ENCODE results near the gene LRCOL1. TPM values are rescaled to one million over a fixed set of nuclear protein-coding genes. Genes with fewer than 3 reads are reported as not detected.

LRCOL1 gene
- polyA plus RNA-seq, 3 donors = not detected

- Histone ChIP-seq H3K79me2 (ENCODE audit: insufficient read depth, low read length) (no peaks in the 10 kb centered on the region), H3K27ac (ENCODE audit: low read depth in 1 of 2, low read length in 2 of 2) (no peak overlapping the region), H4K20me1 (ENCODE audit: insufficient read depth, low read length) (no peaks in the 10 kb centered on the region), H3K4me2 (replicated peaks; ENCODE audit: extremely low read depth, low read length, poor library complexity, severe bottlenecking) (no peak overlapping the region), H3K4me3 (replicated peaks in 1 of 3; ENCODE audit: low read depth in 2 of 3, low read length in 3 of 3) (no peak overlapping the region), H3K36me3 (replicated peaks in 1 of 2; ENCODE audit: control insufficient read depth in 1 of 2, insufficient read depth in 2 of 2, low read length in 2 of 2) (peaks cover 23 to 24% of the 10 kb centered on the region in 2 donors), H2AFZ (ENCODE audit: insufficient read depth, low read depth, low read length, poor library complexity, severe bottlenecking) (no peak overlapping the region), H3K27me3 (ENCODE audit: control insufficient read depth in 2 of 2, insufficient read depth in 2 of 2, low read length in 2 of 2) (peaks cover 4 to 22% of the 10 kb centered on the region in 2 donors), H3K4me1 (ENCODE audit: control insufficient read depth in 1 of 2, insufficient read depth in 2 of 2, low read length in 2 of 2) (no peaks in the 10 kb centered on the region), H3K9ac (ENCODE audit: insufficient read depth, low read length, poor library complexity, severe bottlenecking) (no peak overlapping the region), H3K9me3 (replicated peaks in 1 of 2; ENCODE audit: control insufficient read depth in 1 of 2, insufficient read depth in 1 of 2, low read length in 2 of 2) (peaks cover 0 to 1% of the 10 kb centered on the region in 2 donors)
- intact Hi-C loops (cut with micrococcal nuclease) = no loop called here
- no peaks in the 10 kb centered on the region for H3K4me1 Mint-ChIP-seq
- peaks cover 22 to 34% of the 10 kb centered on the region in 2 donors for H3K36me3 Mint-ChIP-seq
- no peak overlapping the region for H3K4me3 Mint-ChIP-seq
- 85% methylated on average over 20 of the region's 25 CpGs for WGBS (ENCODE audit: insufficient coverage)
- no peak for DNase-seq
- no peak overlapping the region for H3K27ac Mint-ChIP-seq
- no peak for TF ChIP-seq CTCF (IDR thresholded peaks at IDR 0.05)
- H3K27me3 Mint-ChIP-seq (ENCODE audit: low read depth in 3 of 3) = peaks cover 13 to 34% (median 20%) of the 10 kb centered on the region in 3 donors
- peaks cover 0 to 5% (median under 1%) of the 10 kb centered on the region in 7 donors for H3K9me3 Mint-ChIP-seq
Measured at GRCh38 chr12:132623072-132623869, 12.9 kb upstream of the LRCOL1 start.

GRCh38 chr12:132622437-132623071 lies 12.2 kb upstream of the LRCOL1 start:
- DNase-seq = no peak
- Mint-ChIP-seq H3K36me3 (peaks cover 23 to 34% of the 10 kb centered on the region in 2 donors), H3K27ac (peak overlapping the region in 1 of 7 donors; percentile 47), H3K9me3 (peaks cover 6 to 12% (median 7%) of the 10 kb centered on the region in 7 donors), H3K4me3 (no peak overlapping the region), H3K4me1 (peaks cover 2% of the 10 kb centered on the region), H3K27me3 (ENCODE audit: low read depth in 3 of 3) (peaks cover 20 to 41% (median 27%) of the 10 kb centered on the region in 3 donors)
- Histone ChIP-seq H3K9me3 (replicated peaks in 1 of 2; ENCODE audit: control insufficient read depth in 1 of 2, insufficient read depth in 1 of 2, low read length in 2 of 2) (peaks cover 4 to 8% of the 10 kb centered on the region in 2 donors), H3K4me2 (replicated peaks; ENCODE audit: extremely low read depth, low read length, poor library complexity, severe bottlenecking) (no peak overlapping the region), H3K79me2 (ENCODE audit: insufficient read depth, low read length) (no peaks in the 10 kb centered on the region), H3K4me3 (replicated peaks in 1 of 3; ENCODE audit: low read depth in 2 of 3, low read length in 3 of 3) (no peak overlapping the region), H3K4me1 (ENCODE audit: control insufficient read depth in 1 of 2, insufficient read depth in 2 of 2, low read length in 2 of 2) (no peaks in the 10 kb centered on the region), H3K36me3 (replicated peaks in 1 of 2; ENCODE audit: control insufficient read depth in 1 of 2, insufficient read depth in 2 of 2, low read length in 2 of 2) (peaks cover 23 to 24% of the 10 kb centered on the region in 2 donors), H3K9ac (ENCODE audit: insufficient read depth, low read length, poor library complexity, severe bottlenecking) (no peak overlapping the region), H4K20me1 (ENCODE audit: insufficient read depth, low read length) (no peaks in the 10 kb centered on the region), H2AFZ (ENCODE audit: insufficient read depth, low read depth, low read length, poor library complexity, severe bottlenecking) (no peak overlapping the region), H3K27me3 (ENCODE audit: control insufficient read depth in 2 of 2, insufficient read depth in 2 of 2, low read length in 2 of 2) (peaks cover 9 to 29% of the 10 kb centered on the region in 2 donors), H3K27ac (ENCODE audit: low read depth in 1 of 2, low read length in 2 of 2) (no peak overlapping the region)
- TF ChIP-seq CTCF (IDR thresholded peaks at IDR 0.05) = no peak
- WGBS (ENCODE audit: insufficient coverage) = 81% methylated on average over 8 of the region's 11 CpGs
- intact Hi-C loops (cut with micrococcal nuclease) = no loop called here
